IMR-90 (cell line): ENCODE results near the gene MEF2D.

Experiments used
- BHLHE40 ChIP-seq: fragments of 150-350 bp; IDR thresholded peaks from 2 replicates; pipeline ENCODE4 v1.6.1; 2016; ENCODE audit warnings: mild to moderate bottlenecking, low read depth, low read length
- CEBPB ChIP-seq: IDR thresholded peaks from 2 replicates; pipeline ENCODE4 v1.6.1; 2012; ENCODE audit warnings: low read depth, low read length, improper control_type of control experiment
- MAFK ChIP-seq: IDR thresholded peaks from 2 replicates; pipeline ENCODE4 v1.6.1; 2012; ENCODE audit warnings: low read depth, low read length, improper control_type of control experiment
- MAZ ChIP-seq: IDR thresholded peaks from 2 replicates; pipeline ENCODE4 v1.6.1; 2012; ENCODE audit warnings: low read depth, mild to moderate bottlenecking, low read length, improper control_type of control experiment, moderate library complexity, borderline replicate concordance
- MXI1 ChIP-seq: IDR thresholded peaks from 2 replicates; pipeline ENCODE4 v1.6.1; 2012; ENCODE audit warnings: low read depth, mild to moderate bottlenecking, low read length, moderate library complexity, borderline replicate concordance
- POLR2A ChIP-seq: IDR thresholded peaks from 2 replicates; pipeline ENCODE4 v1.6.1; 2012; ENCODE audit warnings: mild to moderate bottlenecking, low read depth, low read length
- RAD21 ChIP-seq: IDR thresholded peaks from 2 replicates; pipeline ENCODE4 v1.6.1; 2012; ENCODE audit warnings: low read length, improper control_type of control experiment
- RFX5 ChIP-seq: IDR thresholded peaks from 2 replicates; pipeline ENCODE4 v1.8.0; 2012; ENCODE audit warnings: low read depth, mild to moderate bottlenecking, low read length, moderate library complexity
- TF ChIP-seq, protein P1 (sequence below): conservative IDR thresholded peaks from 2 replicates; pipeline ENCODE4 v1.5.1; 2012; ENCODE audit warnings: mild to moderate bottlenecking, low read depth, low read length, improper control_type of control experiment
- TF ChIP-seq, protein P2 (sequence below): fragments of 150-350 bp; IDR thresholded peaks from 2 replicates; pipeline ENCODE4 v1.6.1; 2017; ENCODE audit warnings: mild to moderate bottlenecking, antibody characterized with exemption, low read length, low read depth

DNA sequence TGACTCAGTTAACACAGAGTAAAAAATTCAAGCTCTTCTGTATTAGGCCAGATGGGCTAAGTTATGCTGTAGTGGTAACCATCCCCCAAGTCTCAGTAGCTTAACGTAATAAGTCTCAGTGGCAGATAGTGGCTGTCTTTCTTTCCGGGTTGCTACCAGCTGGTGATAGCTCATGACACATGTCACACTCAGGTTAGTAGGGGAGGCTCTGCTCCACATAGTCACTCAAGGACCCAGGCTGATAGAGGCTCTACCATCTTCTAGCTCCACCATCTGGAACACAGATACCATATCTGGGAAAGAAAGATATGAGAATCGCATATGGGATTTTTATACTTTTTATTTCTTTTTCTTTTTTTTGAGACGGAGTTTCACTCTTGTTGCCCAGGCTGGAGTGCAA, 16.2 kb upstream of the MEF2D start:
- TF ChIP-seq, protein P1, sequence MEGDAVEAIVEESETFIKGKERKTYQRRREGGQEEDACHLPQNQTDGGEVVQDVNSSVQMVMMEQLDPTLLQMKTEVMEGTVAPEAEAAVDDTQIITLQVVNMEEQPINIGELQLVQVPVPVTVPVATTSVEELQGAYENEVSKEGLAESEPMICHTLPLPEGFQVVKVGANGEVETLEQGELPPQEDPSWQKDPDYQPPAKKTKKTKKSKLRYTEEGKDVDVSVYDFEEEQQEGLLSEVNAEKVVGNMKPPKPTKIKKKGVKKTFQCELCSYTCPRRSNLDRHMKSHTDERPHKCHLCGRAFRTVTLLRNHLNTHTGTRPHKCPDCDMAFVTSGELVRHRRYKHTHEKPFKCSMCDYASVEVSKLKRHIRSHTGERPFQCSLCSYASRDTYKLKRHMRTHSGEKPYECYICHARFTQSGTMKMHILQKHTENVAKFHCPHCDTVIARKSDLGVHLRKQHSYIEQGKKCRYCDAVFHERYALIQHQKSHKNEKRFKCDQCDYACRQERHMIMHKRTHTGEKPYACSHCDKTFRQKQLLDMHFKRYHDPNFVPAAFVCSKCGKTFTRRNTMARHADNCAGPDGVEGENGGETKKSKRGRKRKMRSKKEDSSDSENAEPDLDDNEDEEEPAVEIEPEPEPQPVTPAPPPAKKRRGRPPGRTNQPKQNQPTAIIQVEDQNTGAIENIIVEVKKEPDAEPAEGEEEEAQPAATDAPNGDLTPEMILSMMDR: no peak
- TF ChIP-seq RAD21 (no peak), POLR2A (no peak), CEBPB (no peak), MXI1 (no peak), MAZ (no peak), BHLHE40 (no peak), MAFK (no peak), RFX5 (no peak)
- TF ChIP-seq, protein P2, sequence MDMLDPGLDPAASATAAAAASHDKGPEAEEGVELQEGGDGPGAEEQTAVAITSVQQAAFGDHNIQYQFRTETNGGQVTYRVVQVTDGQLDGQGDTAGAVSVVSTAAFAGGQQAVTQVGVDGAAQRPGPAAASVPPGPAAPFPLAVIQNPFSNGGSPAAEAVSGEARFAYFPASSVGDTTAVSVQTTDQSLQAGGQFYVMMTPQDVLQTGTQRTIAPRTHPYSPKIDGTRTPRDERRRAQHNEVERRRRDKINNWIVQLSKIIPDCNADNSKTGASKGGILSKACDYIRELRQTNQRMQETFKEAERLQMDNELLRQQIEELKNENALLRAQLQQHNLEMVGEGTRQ: no peak
